WI38 (cell line): ENCODE results near the gene ADRA2C.

ENCODE experiments used
- H3K4me3 ChIP-seq: 2 replicates; pipeline ENCODE4 v1.5.1; 2011; ENCODE audit warnings: low read depth, mild to moderate bottlenecking, control low read depth, low read length
- CTCF ChIP-seq: IDR thresholded peaks from 2 replicates; pipeline ENCODE4 v1.5.1; 2012; ENCODE audit warnings: low read depth, mild to moderate bottlenecking, control low read depth, low read length

Gene ADRA2C

GRCh38 chr4:3749081-3749480, 17.1 kb upstream of the ADRA2C start:
- no peak for TF ChIP-seq CTCF
- H3K4me3 ChIP-seq: no peak overlapping the region

GRCh38 chr4:3750334-3750733, 15.9 kb upstream of the ADRA2C start:
- TF ChIP-seq CTCF: no peak
- H3K4me3 ChIP-seq: no peak overlapping the region

- no peak overlapping the region for H3K4me3 ChIP-seq
- TF ChIP-seq CTCF: no peak
These were observed 14.2 kb upstream of the ADRA2C start for GRCh38 chr4:3752022-3752421.

GRCh38 chr4:3753726-3754412, 12.3 kb upstream of the ADRA2C start:
- TF ChIP-seq CTCF: no peak

GRCh38 chr4:3756343-3757059, 9.7 kb upstream of the ADRA2C start:
- H3K4me3 ChIP-seq: no peak overlapping the region
- TF ChIP-seq CTCF: no peak

More at GRCh38 chr4:3753726-3754412, 12.3 kb upstream of the ADRA2C start:
- H3K4me3 ChIP-seq: no peak overlapping the region

GRCh38 chr4:3759236-3759635, 6.9 kb upstream of the ADRA2C start:
- no peak overlapping the region for H3K4me3 ChIP-seq
- TF ChIP-seq CTCF: no peak

- TF ChIP-seq CTCF: no peak
- H3K4me3 ChIP-seq: no peak overlapping the region
These were observed 5.8 kb upstream of the ADRA2C start for GRCh38 chr4:3760346-3760745.
